ENCODE results near the gene TSPEAR. TPM values are rescaled to one million over a fixed set of nuclear protein-coding genes. Genes with fewer than 3 reads are reported as not detected.

TSPEAR gene
- total RNA-seq, 4 donors from 2014 or later: not detected

DNA sequence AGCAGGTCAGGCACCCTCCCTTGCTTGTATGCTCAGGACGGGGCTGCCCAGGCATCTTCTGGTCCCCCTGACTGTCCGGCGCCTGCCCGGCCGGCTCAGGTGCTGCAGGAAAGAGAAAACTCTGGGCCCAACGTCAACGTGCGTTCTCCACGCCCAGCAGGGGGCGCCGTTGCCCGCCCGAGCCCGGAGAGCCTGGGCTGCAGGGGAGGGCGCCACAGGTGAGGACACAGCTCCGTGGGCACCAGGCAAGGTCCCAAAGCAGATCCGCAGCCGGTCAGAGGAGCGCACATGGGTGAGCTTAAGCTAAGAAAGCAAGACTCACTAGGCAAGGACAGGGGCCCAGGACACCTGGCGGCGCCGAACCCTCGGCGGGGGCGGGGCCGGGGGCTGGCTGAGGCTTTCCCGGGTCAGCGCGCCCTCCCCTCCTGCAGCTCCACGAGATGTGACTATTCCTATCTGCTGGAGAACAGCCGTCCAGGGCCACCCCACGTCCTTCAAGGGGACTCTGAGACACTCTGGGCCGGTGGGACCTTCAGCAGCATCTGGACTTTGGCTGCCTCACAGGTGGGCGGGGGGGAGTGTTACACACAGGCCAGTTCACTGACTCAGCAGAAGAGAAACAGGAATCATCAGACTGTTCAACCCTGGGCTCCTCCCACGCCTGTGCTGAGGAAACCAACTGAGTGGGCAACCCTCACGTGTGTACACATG lies 200.7 kb downstream of the TSPEAR start:
- TF ChIP-seq, protein P1, sequence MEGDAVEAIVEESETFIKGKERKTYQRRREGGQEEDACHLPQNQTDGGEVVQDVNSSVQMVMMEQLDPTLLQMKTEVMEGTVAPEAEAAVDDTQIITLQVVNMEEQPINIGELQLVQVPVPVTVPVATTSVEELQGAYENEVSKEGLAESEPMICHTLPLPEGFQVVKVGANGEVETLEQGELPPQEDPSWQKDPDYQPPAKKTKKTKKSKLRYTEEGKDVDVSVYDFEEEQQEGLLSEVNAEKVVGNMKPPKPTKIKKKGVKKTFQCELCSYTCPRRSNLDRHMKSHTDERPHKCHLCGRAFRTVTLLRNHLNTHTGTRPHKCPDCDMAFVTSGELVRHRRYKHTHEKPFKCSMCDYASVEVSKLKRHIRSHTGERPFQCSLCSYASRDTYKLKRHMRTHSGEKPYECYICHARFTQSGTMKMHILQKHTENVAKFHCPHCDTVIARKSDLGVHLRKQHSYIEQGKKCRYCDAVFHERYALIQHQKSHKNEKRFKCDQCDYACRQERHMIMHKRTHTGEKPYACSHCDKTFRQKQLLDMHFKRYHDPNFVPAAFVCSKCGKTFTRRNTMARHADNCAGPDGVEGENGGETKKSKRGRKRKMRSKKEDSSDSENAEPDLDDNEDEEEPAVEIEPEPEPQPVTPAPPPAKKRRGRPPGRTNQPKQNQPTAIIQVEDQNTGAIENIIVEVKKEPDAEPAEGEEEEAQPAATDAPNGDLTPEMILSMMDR (IDR thresholded peaks at IDR 0.05; ENCODE audit: low read depth): no peak

DNA sequence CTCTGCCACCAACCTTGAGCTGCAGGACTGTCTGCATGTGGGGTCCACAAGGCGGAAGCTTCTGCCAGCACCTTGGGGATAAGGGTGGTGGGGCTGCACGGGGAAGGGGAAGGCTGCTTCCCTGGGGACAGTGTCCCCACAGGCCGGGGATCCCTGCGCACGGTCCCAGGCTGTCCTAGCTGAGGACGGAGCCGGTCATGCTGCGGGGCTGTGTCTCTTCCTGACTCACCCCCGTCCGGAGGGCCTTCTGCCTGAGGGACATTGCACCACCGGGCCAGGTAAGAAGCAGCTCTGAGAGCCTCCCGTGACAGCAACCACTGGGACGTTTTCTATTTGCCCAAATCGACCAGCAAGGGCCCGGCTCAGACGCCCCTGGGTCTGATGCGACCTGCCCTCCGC lies 201.3 kb downstream of the TSPEAR start:
- TF ChIP-seq, protein P1 (IDR thresholded peaks at IDR 0.05; ENCODE audit: low read depth): no peak

DNA sequence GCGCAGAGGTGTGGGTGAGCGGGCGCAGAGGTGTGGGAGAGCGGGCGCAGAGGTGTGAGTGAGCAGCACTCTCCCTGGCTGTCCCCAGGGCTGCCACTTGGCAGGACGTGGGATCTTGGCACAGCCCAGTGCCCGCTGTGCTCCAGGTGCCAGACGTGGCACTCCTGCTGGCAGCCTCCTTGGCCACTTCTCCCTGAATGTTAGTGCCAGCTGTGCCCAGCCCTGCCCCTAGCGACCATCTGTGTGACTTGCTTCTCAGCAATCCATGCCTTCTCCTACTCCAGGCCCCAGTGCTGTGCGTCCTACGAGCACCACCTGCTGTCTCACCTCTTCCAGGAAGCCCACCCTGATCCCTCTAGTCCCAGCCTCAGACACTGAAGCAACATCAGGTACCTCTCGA lies 201.8 kb downstream of the TSPEAR start:
- TF ChIP-seq, protein P1 (IDR thresholded peaks at IDR 0.05; ENCODE audit: low read depth): no peak

DNA sequence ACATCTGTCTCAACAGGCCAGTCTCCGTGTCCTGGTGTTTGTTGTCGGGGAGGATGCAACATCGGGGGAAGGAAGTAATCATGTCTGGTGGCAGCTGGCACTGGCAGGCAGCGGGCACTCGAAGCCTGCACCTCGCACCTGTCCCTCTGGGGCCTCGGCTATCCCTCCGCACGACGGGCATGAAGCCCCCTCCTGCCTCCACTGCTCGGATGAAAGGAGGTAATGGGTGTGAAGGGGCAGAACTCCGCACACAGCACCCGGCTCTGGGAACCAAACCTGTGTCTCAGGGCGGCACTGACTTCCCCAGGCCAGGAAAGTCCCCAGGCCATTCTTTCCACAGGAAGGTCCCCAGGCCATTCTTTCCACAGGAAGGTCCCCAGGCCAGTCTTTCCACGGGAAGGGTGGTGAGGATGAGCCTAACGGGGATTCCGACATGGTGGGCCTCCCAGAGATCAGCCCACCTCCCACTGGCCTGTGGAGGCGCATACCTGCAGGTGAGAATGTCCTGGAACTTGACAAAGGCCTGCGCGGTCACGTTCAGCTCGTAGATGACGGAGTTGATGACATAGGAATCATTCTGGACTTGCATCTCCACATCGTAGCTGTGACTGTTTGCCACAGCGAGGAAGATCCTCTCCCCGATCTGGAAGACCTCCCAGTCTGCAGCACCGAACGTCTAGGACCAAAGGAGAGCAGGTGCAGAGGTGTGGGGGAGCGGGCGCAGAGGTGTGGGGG lies 202.5 kb downstream of the TSPEAR start:
- TF ChIP-seq, protein P1 (IDR thresholded peaks at IDR 0.05; ENCODE audit: low read depth): no peak

DNA sequence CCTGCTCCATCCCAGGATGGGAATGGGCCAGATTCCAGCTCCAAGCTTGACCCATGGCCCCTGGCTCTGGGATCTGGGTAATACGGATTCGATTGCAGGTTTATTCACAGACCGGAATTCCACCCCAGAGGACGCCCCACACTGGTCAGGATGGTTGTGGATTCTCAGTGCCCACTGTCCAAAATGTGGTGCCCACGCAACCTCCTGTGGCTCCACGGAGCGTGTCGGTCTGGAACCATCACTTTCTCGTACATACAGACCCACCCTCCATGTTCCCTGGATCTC lies 203.0 kb downstream of the TSPEAR start:
- TF ChIP-seq, protein P1 (IDR thresholded peaks at IDR 0.05; ENCODE audit: low read depth): no peak

DNA sequence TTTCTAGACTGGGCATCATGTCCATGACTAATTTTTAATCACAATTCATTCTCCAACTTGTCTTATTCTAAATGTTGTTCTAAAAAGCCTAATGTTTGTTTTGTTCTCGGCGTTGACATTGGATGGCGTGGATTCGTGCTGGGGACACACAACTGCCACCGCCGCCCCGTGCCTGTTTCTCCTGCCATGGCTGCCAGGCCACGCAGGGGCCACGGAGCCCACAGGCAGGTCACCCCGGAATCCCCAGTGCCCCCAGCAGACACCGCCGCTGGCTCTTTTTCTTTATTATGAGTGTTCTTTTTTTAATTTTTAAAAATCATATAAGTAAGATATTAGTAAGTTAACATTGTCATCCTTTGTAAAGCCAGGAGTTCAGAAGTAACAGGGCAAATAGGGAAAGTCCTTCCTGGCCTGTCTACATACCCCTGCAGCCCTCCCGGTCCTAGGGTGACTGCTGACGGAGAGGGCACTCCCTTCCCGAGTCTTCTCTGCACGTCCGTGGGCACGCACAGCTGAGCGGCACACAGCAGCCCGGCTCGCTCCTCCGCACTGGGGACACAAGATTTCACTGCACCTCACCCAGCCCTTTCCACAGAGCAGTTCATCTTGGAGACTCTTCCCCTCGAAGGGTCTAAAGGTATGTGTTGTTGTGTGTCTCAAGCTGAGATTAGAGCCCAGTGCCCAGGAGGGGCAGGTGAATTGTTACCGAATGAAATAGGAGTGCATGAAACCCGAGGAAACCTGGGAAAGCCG lies 203.5 kb downstream of the TSPEAR start:
- TF ChIP-seq, protein P1 (IDR thresholded peaks at IDR 0.05; ENCODE audit: low read depth): no peak

Measured in subcutaneous adipose tissue (tissue), 4 donors.